Keratinocyte (primary cell): Measurements from ENCODE around the gene HSF5. TPM values are rescaled to one million over a fixed set of nuclear protein-coding genes. Genes with fewer than 3 reads are reported as not detected.

Source experiments
- DNase-seq: peaks from one replicate; pipeline ENCODE4 v3.0.0-alpha.2; 2011; ENCODE audit warnings: low read depth, missing footprints, low spot score
- FAIRE-seq: peaks from 2 replicates; lab custom pipeline; 2011; peaks lifted over from hg19 to GRCh38; lab: Jason Lieb, UNC
- H2AFZ ChIP-seq: 2 replicates; pipeline ENCODE4 v1.6.0; 2012; ENCODE audit warnings: low read length, control low read depth, inconsistent platforms; ENCODE audit not compliant: control insufficient read depth
- H3K27ac ChIP-seq: 2 replicates; pipeline ENCODE4 v1.5.1; 2011; ENCODE audit warnings: low read length; ENCODE audit not compliant: control insufficient read depth, insufficient read depth
- H3K27me3 ChIP-seq: 3 replicates; pipeline ENCODE4 v1.6.0; 2011; ENCODE audit warnings: low read length; ENCODE audit not compliant: control insufficient read depth, insufficient read depth; ENCODE audit errors: extremely low read depth
- H3K36me3 ChIP-seq, 2 experiments: 2 replicates in 1 of 2; 3 replicates in 1 of 2; pipeline ENCODE4 v1.5.1; 2011; ENCODE audit warnings: low read length in 2 of 2, mild to moderate bottlenecking in 1 of 2; ENCODE audit not compliant: control insufficient read depth in 2 of 2, insufficient read depth in 2 of 2; ENCODE audit errors: extremely low read depth in 1 of 2
- H3K4me1 ChIP-seq: 3 replicates; pipeline ENCODE4 v1.5.1; 2011; ENCODE audit warnings: low read length; ENCODE audit not compliant: control insufficient read depth, insufficient read depth; ENCODE audit errors: extremely low read depth
- H3K4me2 ChIP-seq: 3 replicates; pipeline ENCODE4 v1.6.0; 2011; ENCODE audit warnings: low read depth, low read length; ENCODE audit not compliant: control insufficient read depth, insufficient read depth; ENCODE audit errors: extremely low read depth
- H3K4me3 ChIP-seq, 3 experiments: fragments of 200-600 bp in 1 of 3; sonication (generic) in 1 of 3; 2 replicates in 2 of 3; 3 replicates in 1 of 3; pipeline ENCODE4 v1.5.1; 2011 to 2016; ENCODE audit warnings: low read length in 3 of 3, mild to moderate bottlenecking in 3 of 3, control low read depth in 2 of 3, inconsistent platforms in 1 of 3, low read depth in 1 of 3, mixed read lengths in 1 of 3, mixed run types in 1 of 3, moderate library complexity in 1 of 3; ENCODE audit not compliant: control insufficient read depth in 2 of 3, insufficient read depth in 2 of 3; ENCODE audit errors: extremely low read depth in 1 of 3
- H3K79me2 ChIP-seq: 2 replicates; pipeline ENCODE4 v1.6.0; 2012; ENCODE audit warnings: low read length; ENCODE audit not compliant: control insufficient read depth, insufficient read depth
- H3K9ac ChIP-seq: 3 replicates; pipeline ENCODE4 v1.6.0; 2011; ENCODE audit warnings: low read length; ENCODE audit not compliant: control insufficient read depth, insufficient read depth; ENCODE audit errors: extremely low read depth
- H3K9me1 ChIP-seq: 3 replicates; pipeline ENCODE4 v1.6.0; 2011; ENCODE audit warnings: low read length; ENCODE audit not compliant: control insufficient read depth, insufficient read depth; ENCODE audit errors: extremely low read depth
- H3K9me3 ChIP-seq: 2 replicates; pipeline ENCODE4 v1.5.1; 2012; ENCODE audit warnings: low read depth, low read length; ENCODE audit not compliant: control insufficient read depth
- H4K20me1 ChIP-seq: 3 replicates; pipeline ENCODE4 v1.6.0; 2011; ENCODE audit warnings: low read length; ENCODE audit not compliant: control insufficient read depth, insufficient read depth; ENCODE audit errors: extremely low read depth
- CTCF ChIP-seq, 3 experiments: IDR thresholded peaks in 1 of 3; conservative IDR thresholded peaks in 1 of 3; optimal IDR thresholded peaks in 1 of 3; 2 replicates in 2 of 3; 3 replicates in 1 of 3; pipeline versions ENCODE3 to v1.5.1; 2011; ENCODE audit warnings: low read length in 3 of 3, mild to moderate bottlenecking in 3 of 3, moderate library complexity in 2 of 3, control low read depth in 1 of 3, inconsistent platforms in 1 of 3; ENCODE audit not compliant: insufficient read depth in 2 of 3; ENCODE audit errors: extremely low read depth in 1 of 3
- EZH2 ChIP-seq: IDR thresholded peaks from one replicate; pipeline ENCODE4 v1.6.1; 2012; ENCODE audit warnings: inconsistent platforms, mild to moderate bottlenecking, low read length, moderate library complexity
- dilution Hi-C: fragments of 300-500 bp; cut with MboI; formaldehyde crosslinking; loops from one replicate; pipeline ENCODE4 v1.7.0; 2020; ENCODE audit warnings: low sequenced_read_pairs; ENCODE audit not compliant: extremely low pct_ligation_motif_present
- polyA plus RNA-seq, 5 experiments: library from polyadenylated mRNA; depleted of rRNA in 3 of 5; stranded (reverse) in 3 of 5; stranded (forward) in 1 of 5; unstranded in 1 of 5; fragments of >200 nt; gene quantifications; 1 replicate in 1 of 5; 2 replicates in 3 of 5; 3 replicates in 1 of 5; pipeline versions ENCODE4 v1.2.1 to v1.2.3, GENCODE V29; 2011 to 2012; ENCODE audit warnings: missing spikeins in 2 of 5, low read depth in 1 of 5, low replicate concordance in 1 of 5

The HSF5 gene
- polyA plus RNA-seq, 1 donor (not counting 4 experiments of a cell fraction or from before 2014, with no cell fraction given) = 0.01 TPM

GRCh38 chr17:58370309-58370708, 117.9 kb downstream of the HSF5 start:
- dilution Hi-C loops = no loop called here
- no peak for DNase-seq
- H4K20me1 ChIP-seq = peaks cover 2% of the 10 kb centered on the region
- H3K79me2 ChIP-seq = peaks cover 24% of the 10 kb centered on the region
- TF ChIP-seq EZH2 (no peak), CTCF (optimal IDR thresholded peaks at IDR 0.05 in 1 of 3, IDR thresholded peaks at IDR 0.05 in 1 of 3, conservative IDR thresholded peaks at IDR 0.05 in 1 of 3; ENCODE audit: extremely low read depth in 1 of 3, insufficient read depth in 2 of 3, low read length in 3 of 3) (no peak)
- no peaks in the 10 kb centered on the region for H3K9me3 ChIP-seq
- no peak overlapping the region for H3K9ac ChIP-seq
- H3K9me1 ChIP-seq = no peaks in the 10 kb centered on the region
- no peaks in the 10 kb centered on the region for H3K27me3 ChIP-seq
- no peak overlapping the region for H3K4me3 ChIP-seq
- no peak overlapping the region for H3K4me2 ChIP-seq
- H3K27ac ChIP-seq = no peak overlapping the region
- H3K36me3 ChIP-seq = peaks cover 17 to 23% of the 10 kb centered on the region in 2 experiments
- no peak overlapping the region for H2AFZ ChIP-seq
- FAIRE-seq = no peak
- H3K4me1 ChIP-seq = peaks cover 13% of the 10 kb centered on the region

Other genes with a start within 250 kb of the HSF5 start
- not detected in 3 replicates for gene LPO, start 249.8 kb downstream of the HSF5 start, polyA plus RNA-seq
- gene MPO, start 207.5 kb downstream of the HSF5 start, polyA plus RNA-seq = not detected in 3 replicates
- 0.02 to 0.10 TPM (median 0.04 TPM) in 3 replicates for gene TSPOAP1, start 159.6 kb downstream of the HSF5 start, polyA plus RNA-seq
- 107 to 206 TPM (median 161 TPM) in 3 replicates for gene SUPT4H1, start 136.2 kb downstream of the HSF5 start, polyA plus RNA-seq
- gene RNF43, start 70.9 kb downstream of the HSF5 start, polyA plus RNA-seq = 5.3 to 16.4 TPM (median 15.0 TPM) in 3 replicates
- 16.9 to 20.8 TPM (median 18.9 TPM) in 3 replicates for gene MTMR4, start 26.2 kb upstream of the HSF5 start, polyA plus RNA-seq
- gene TEX14, start 203.6 kb upstream of the HSF5 start, polyA plus RNA-seq = 0.03 to 0.27 TPM (median 0.16 TPM) in 3 replicates
- gene RAD51C, start 204.2 kb upstream of the HSF5 start, polyA plus RNA-seq = 19.4 to 41.8 TPM (median 21.3 TPM) in 3 replicates